Caco-2 (cell line): Measurements from ENCODE around the gene DSCAML1. TPM values are rescaled to one million over a fixed set of nuclear protein-coding genes. Genes with fewer than 3 reads are reported as not detected.

Experiments
- BruUV-seq: library from RNA; stranded (reverse); fragments of 400-500 nt; replicated peaks from 2 replicates; lab custom pipeline; 2021; lab: Mats Ljungman, UMichigan
- CTCF ChIA-PET: fragments of 300-600 bp; sonication (Branson Sonifier 250); formaldehyde crosslinking; loops from one replicate; lab custom pipeline; 2022; ENCODE audit warnings: antibody characterized with exemption; lab: Charles Lee
- POLR2A ChIA-PET: fragments of 300-600 bp; sonication (Branson Sonifier 250); formaldehyde crosslinking; loops from one replicate; lab custom pipeline; 2022; ENCODE audit warnings: antibody characterized with exemption; lab: Charles Lee
- DNase-seq, 2 experiments: peaks; one replicate each; pipeline versions ENCODE4 v3.0.0 to v3.0.0-alpha.2; 2020 to 2022
- H3K27me3 ChIP-seq: replicated peaks from 2 replicates; pipeline ENCODE4 v1.6.0; 2011; ENCODE audit warnings: low read length; ENCODE audit not compliant: control insufficient read depth, insufficient read depth
- H3K36me3 ChIP-seq: 2 replicates; pipeline ENCODE4 v1.5.1; 2011; ENCODE audit warnings: low read length; ENCODE audit not compliant: control insufficient read depth, insufficient read depth
- H3K4me1 ChIP-seq: fragments of 250-450 bp; sonication (Bioruptor Pico); 2 replicates; pipeline ENCODE4 v1.5.1; 2020; ENCODE audit warnings: mild to moderate bottlenecking
- H3K4me3 ChIP-seq: 2 replicates; pipeline ENCODE4 v1.5.1; 2011; ENCODE audit warnings: low read depth, mild to moderate bottlenecking, control low read depth, low read length
- H3K9me3 ChIP-seq: fragments of 250-450 bp; sonication (Bioruptor Pico); 2 replicates; pipeline ENCODE4 v1.5.1; 2020; ENCODE audit warnings: mild to moderate bottlenecking, moderate library complexity
- H3K27ac Mint-ChIP-seq: one replicate; pipeline ENCODE4 v1.8.0; 2022; ENCODE audit warnings: mixed read lengths; ENCODE audit not compliant: unreplicated experiment
- H3K27me3 Mint-ChIP-seq: one replicate; pipeline ENCODE4 v1.8.0; 2022; ENCODE audit warnings: mixed read lengths; ENCODE audit not compliant: insufficient read depth, unreplicated experiment
- H3K36me3 Mint-ChIP-seq: one replicate; pipeline ENCODE4 v1.8.0; 2022; ENCODE audit warnings: mild to moderate bottlenecking, mixed read lengths; ENCODE audit not compliant: insufficient read depth, unreplicated experiment
- H3K4me1 Mint-ChIP-seq: one replicate; pipeline ENCODE4 v1.8.0; 2022; ENCODE audit warnings: low read depth, mixed read lengths; ENCODE audit not compliant: unreplicated experiment
- H3K4me3 Mint-ChIP-seq: one replicate; pipeline ENCODE4 v1.8.0; 2022; ENCODE audit warnings: mild to moderate bottlenecking, moderate library complexity, mixed read lengths; ENCODE audit not compliant: unreplicated experiment
- H3K9me3 Mint-ChIP-seq: one replicate; pipeline ENCODE4 v1.8.0; 2022; ENCODE audit warnings: mixed read lengths; ENCODE audit not compliant: unreplicated experiment
- CTCF ChIP-seq, 2 experiments: fragments of 200-600 bp in 1 of 2; IDR thresholded peaks; 1 replicate in 1 of 2; 2 replicates in 1 of 2; pipeline versions ENCODE4 v1.5.1 to v1.8.0; 2011 to 2022; ENCODE audit warnings: antibody characterized with exemption in 1 of 2, control low read depth in 1 of 2, inconsistent platforms in 1 of 2, low read depth in 1 of 2, low read length in 1 of 2, mild to moderate bottlenecking in 1 of 2, moderate library complexity in 1 of 2; ENCODE audit not compliant: insufficient read depth in 1 of 2, severe bottlenecking in 1 of 2, unreplicated experiment in 1 of 2
- intact Hi-C: fragments of 100-400 bp; cut with micrococcal nuclease; formaldehyde crosslinking; loops from one replicate; pipeline ENCODE4 v1.10.0; 2022; ENCODE audit not compliant: unreplicated experiment
- total RNA-seq: library from RNA; stranded (reverse); gene quantifications from 2 replicates; pipeline ENCODE4 v1.2.3, GENCODE V29; 2022

DSCAML1 gene
- total RNA-seq, 1 experiment from 2014 or later: not detected

GRCh38 chr11:117417342-117417741 is 379.7 kb downstream of the DSCAML1 start:
- Mint-ChIP-seq H3K9me3 (no peaks in the 10 kb centered on the region), H3K36me3 (no peaks in the 10 kb centered on the region), H3K27me3 (no peaks in the 10 kb centered on the region), H3K4me3 (no peak overlapping the region), H3K4me1 (peaks cover 5% of the 10 kb centered on the region), H3K27ac (peak overlapping the region; percentile 15)
- no peak overlapping the region for H3K4me3 ChIP-seq
- H3K27me3 ChIP-seq: no peaks in the 10 kb centered on the region
- intact Hi-C loops: no loop called here
- no peaks in the 10 kb centered on the region for H3K36me3 ChIP-seq
- peak in 1 of 2 experiments; percentile 20 for DNase-seq
- peaks cover 16% of the 10 kb centered on the region for H3K4me1 ChIP-seq
- no peak for TF ChIP-seq CTCF (IDR thresholded peaks at IDR 0.05; ENCODE audit: insufficient read depth in 1 of 2, low read depth in 1 of 2, low read length in 1 of 2, severe bottlenecking in 1 of 2, unreplicated experiment in 1 of 2)
- BruUV-seq: no TSS peak
- ChIA-PET POLR2A (no interaction called here), CTCF (interaction anchor here (1.5 kb wide), 1 partner anchor 9 kb away, joined by 4 read pairs; no protein-coding TSS in a partner anchor)
- no peaks in the 10 kb centered on the region for H3K9me3 ChIP-seq

GRCh38 chr11:117415358-117415896 is 381.6 kb downstream of the DSCAML1 start:
- peak in 1 of 2 experiments; percentile 28 for DNase-seq
- H3K4me3 ChIP-seq: no peak overlapping the region
- TF ChIP-seq CTCF (IDR thresholded peaks at IDR 0.05; ENCODE audit: insufficient read depth in 1 of 2, low read depth in 1 of 2, low read length in 1 of 2, severe bottlenecking in 1 of 2, unreplicated experiment in 1 of 2): no peak
- BruUV-seq: no TSS peak
- no peak overlapping the region for H3K27ac Mint-ChIP-seq
- ChIA-PET CTCF (interaction anchor here (0.5 to 1.2 kb wide), 2 partner anchors 11 to 1244 kb away, joined by 4 to 6 read pairs; no protein-coding TSS in a partner anchor), POLR2A (no interaction called here)
- intact Hi-C loops: no loop called here
- H3K36me3 Mint-ChIP-seq: no peaks in the 10 kb centered on the region
- peaks cover 16% of the 10 kb centered on the region for H3K4me1 ChIP-seq
- H3K36me3 ChIP-seq: no peaks in the 10 kb centered on the region
- H3K9me3 Mint-ChIP-seq: no peaks in the 10 kb centered on the region
- no peaks in the 10 kb centered on the region for H3K9me3 ChIP-seq
- H3K27me3 Mint-ChIP-seq: no peaks in the 10 kb centered on the region
- no peaks in the 10 kb centered on the region for H3K27me3 ChIP-seq
- H3K4me3 Mint-ChIP-seq: no peak overlapping the region
- peaks cover 5% of the 10 kb centered on the region for H3K4me1 Mint-ChIP-seq

GRCh38 chr11:117414724-117415123 is 382.3 kb downstream of the DSCAML1 start:
- Mint-ChIP-seq H3K4me3 (no peak overlapping the region), H3K4me1 (peaks cover 5% of the 10 kb centered on the region), H3K36me3 (no peaks in the 10 kb centered on the region), H3K9me3 (no peaks in the 10 kb centered on the region), H3K27me3 (no peaks in the 10 kb centered on the region), H3K27ac (no peak overlapping the region)
- intact Hi-C loops: no loop called here
- H3K4me3 ChIP-seq: no peak overlapping the region
- POLR2A ChIA-PET: no interaction called here
- TF ChIP-seq CTCF (IDR thresholded peaks at IDR 0.05; ENCODE audit: insufficient read depth in 1 of 2, low read depth in 1 of 2, low read length in 1 of 2, severe bottlenecking in 1 of 2, unreplicated experiment in 1 of 2): no peak
- H3K36me3 ChIP-seq: no peaks in the 10 kb centered on the region
- no peaks in the 10 kb centered on the region for H3K9me3 ChIP-seq
- CTCF ChIA-PET: interaction anchor here (1.2 to 1.6 kb wide), 2 partner anchors 12 kb away, joined by 4 to 9 read pairs; no protein-coding TSS in a partner anchor
- DNase-seq: no peak
- no peaks in the 10 kb centered on the region for H3K27me3 ChIP-seq
- H3K4me1 ChIP-seq: peaks cover 16% of the 10 kb centered on the region
- BruUV-seq: no TSS peak
